Endothelial cell of umbilical vein (primary cell): Measurements from ENCODE around the gene COPE. TPM values are rescaled to one million over a fixed set of nuclear protein-coding genes. Genes with fewer than 3 reads are reported as not detected.
"Not testable (repeated sequence)": the region's sequence is repeated elsewhere in the genome, so short reads cannot be mapped to it uniquely, and the experiment has no call there.

Source experiments
- BruUV-seq: library from RNA; stranded (reverse); fragments of 400-500 nt; replicated peaks from 2 replicates; lab custom pipeline; 2021; lab: Mats Ljungman, UMichigan
- CTCF ChIA-PET: fragments of 300-600, 350-600 bp; sonication (Branson Sonifier 250); formaldehyde crosslinking; loops from one replicate; lab custom pipeline; 2021; ENCODE audit warnings: antibody characterized with exemption, inconsistent platforms; lab: Charles Lee
- POLR2A ChIA-PET: fragments of 300-600, 350-600 bp; sonication (Branson Sonifier 250); formaldehyde crosslinking; loops from one replicate; lab custom pipeline; 2021; ENCODE audit warnings: antibody characterized with exemption, inconsistent platforms; lab: Charles Lee
- DNase-seq: peaks from one replicate; pipeline ENCODE4 v3.0.0-alpha.2; 2011; ENCODE audit warnings: low read depth, low spot score
- FAIRE-seq: peaks from 2 replicates; lab custom pipeline; 2011; peaks lifted over from hg19 to GRCh38; lab: Jason Lieb, UNC
- H2AFZ ChIP-seq: 2 replicates; pipeline ENCODE4 v1.6.0; 2012; ENCODE audit warnings: low read depth, low read length, control low read depth, inconsistent platforms
- H3K27ac ChIP-seq: 2 replicates; pipeline ENCODE4 v1.5.1; 2011; ENCODE audit warnings: low read depth, mild to moderate bottlenecking, control low read depth, low read length, moderate library complexity; ENCODE audit not compliant: insufficient read depth
- H3K27me3 ChIP-seq, 2 experiments: 2 replicates each; pipeline versions ENCODE4 v1.6.0 to v1.6.1; 2011; ENCODE audit warnings: low read length in 2 of 2, mixed read lengths in 1 of 2; ENCODE audit not compliant: control insufficient read depth in 2 of 2, insufficient read depth in 2 of 2
- H3K36me3 ChIP-seq, 2 experiments: 2 replicates in 1 of 2; 3 replicates in 1 of 2; pipeline ENCODE4 v1.5.1; 2011; ENCODE audit warnings: low read length in 2 of 2, mild to moderate bottlenecking in 1 of 2, moderate library complexity in 1 of 2; ENCODE audit not compliant: control insufficient read depth in 2 of 2, insufficient read depth in 2 of 2; ENCODE audit errors: extremely low read depth in 1 of 2
- H3K4me1 ChIP-seq: 3 replicates; pipeline ENCODE4 v1.5.1; 2011; ENCODE audit warnings: mild to moderate bottlenecking, low read length; ENCODE audit not compliant: control insufficient read depth, insufficient read depth; ENCODE audit errors: extremely low read depth
- H3K4me2 ChIP-seq: 2 replicates; pipeline ENCODE4 v1.6.1; 2011; ENCODE audit warnings: low read length, control low read depth, mixed read lengths; ENCODE audit not compliant: insufficient read depth
- H3K4me3 ChIP-seq, 3 experiments: fragments of 200-600 bp in 1 of 3; sonication (generic), shearing (Covaris generic) in 1 of 3; replicated peaks in 1 of 3; 2 replicates each; pipeline ENCODE4 v1.5.1; 2011 to 2016; ENCODE audit warnings: control low read depth in 3 of 3, low read length in 3 of 3, mild to moderate bottlenecking in 2 of 3, inconsistent platforms in 1 of 3, low read depth in 1 of 3, moderate library complexity in 1 of 3; ENCODE audit not compliant: insufficient read depth in 1 of 3
- H3K79me2 ChIP-seq: 2 replicates; pipeline ENCODE4 v1.6.0; 2012; ENCODE audit warnings: low read length, inconsistent platforms; ENCODE audit not compliant: control insufficient read depth, insufficient read depth
- H3K9ac ChIP-seq: replicated peaks from 2 replicates; pipeline ENCODE3; 2011; ENCODE audit warnings: low read length, control low read depth; ENCODE audit not compliant: insufficient read depth; ENCODE audit errors: extremely low read depth
- H3K9me1 ChIP-seq: replicated peaks from 3 replicates; pipeline ENCODE4 v1.6.0; 2011; ENCODE audit warnings: mild to moderate bottlenecking, low read length; ENCODE audit not compliant: control insufficient read depth, insufficient read depth; ENCODE audit errors: extremely low read depth
- H3K9me3 ChIP-seq: replicated peaks from 2 replicates; pipeline ENCODE4 v1.5.1; 2012; ENCODE audit warnings: low read length, inconsistent platforms; ENCODE audit not compliant: control insufficient read depth, insufficient read depth
- H4K20me1 ChIP-seq: replicated peaks from 2 replicates; pipeline ENCODE3; 2011; ENCODE audit warnings: mild to moderate bottlenecking, low read length; ENCODE audit not compliant: control insufficient read depth, insufficient read depth; ENCODE audit errors: extremely low read depth
- CTCF ChIP-seq, 2 donors: IDR thresholded peaks; 1 replicate in 1 of 2; 2 replicates in 1 of 2; pipeline ENCODE4 v1.5.1; 2011; ENCODE audit warnings: low read length in 2 of 2, mild to moderate bottlenecking in 2 of 2, moderate library complexity in 2 of 2, control low read depth in 1 of 2, inconsistent platforms in 1 of 2, low read depth in 1 of 2; ENCODE audit not compliant: insufficient read depth in 1 of 2; ENCODE audit errors: extremely low read depth in 1 of 2
- EZH2 ChIP-seq: IDR thresholded peaks from 2 replicates; pipeline ENCODE4 v1.6.1; 2012; ENCODE audit warnings: borderline replicate concordance, low read depth, mild to moderate bottlenecking, moderate library complexity, low read length, inconsistent platforms; ENCODE audit not compliant: severe bottlenecking
- FOS ChIP-seq: IDR thresholded peaks from 2 replicates; pipeline ENCODE4 v1.6.1; 2011; ENCODE audit warnings: mild to moderate bottlenecking, low read length, moderate library complexity, borderline replicate concordance; ENCODE audit not compliant: insufficient read depth
- GATA2 ChIP-seq: IDR thresholded peaks from 2 replicates; pipeline ENCODE4 v1.7.0; 2011; ENCODE audit warnings: low read depth, mild to moderate bottlenecking, moderate library complexity, mixed read lengths, low read length; ENCODE audit not compliant: insufficient read length, insufficient read depth
- JUN ChIP-seq: IDR thresholded peaks from 2 replicates; pipeline ENCODE4 v1.6.1; 2011; ENCODE audit warnings: borderline replicate concordance, low read depth; ENCODE audit not compliant: insufficient read length, insufficient read depth
- MAX ChIP-seq: IDR thresholded peaks from 2 replicates; pipeline ENCODE4 v1.6.1; 2011; ENCODE audit not compliant: insufficient read depth, insufficient read length
- MYC ChIP-seq: IDR thresholded peaks from one replicate; pipeline ENCODE4 v1.6.1; 2011; ENCODE audit warnings: mild to moderate bottlenecking, low read depth, low read length
- POLR2A ChIP-seq: IDR thresholded peaks from 2 replicates; pipeline ENCODE4 v1.6.1; 2012; ENCODE audit warnings: low read depth, mild to moderate bottlenecking, control low read depth, low read length
- POLR2AphosphoS5 ChIP-seq: IDR thresholded peaks from 2 replicates; pipeline ENCODE4 v1.6.1; 2012; ENCODE audit warnings: low read depth, mild to moderate bottlenecking, control low read depth, low read length, moderate library complexity; ENCODE audit not compliant: insufficient read depth
- dilution Hi-C: fragments of 300-500 bp; cut with MboI; formaldehyde crosslinking; loops from one replicate; pipeline ENCODE4 v1.15.0; 2019; ENCODE audit warnings: low sequenced_read_pairs; ENCODE audit not compliant: extremely low pct_ligation_motif_present
- intact Hi-C: fragments of 100-400 bp; cut with micrococcal nuclease; formaldehyde crosslinking; loops from one replicate; pipeline ENCODE4 v1.10.0; 2022
- polyA plus RNA-seq, 4 experiments: library from polyadenylated mRNA; depleted of rRNA in 3 of 4; stranded (reverse) in 3 of 4; unstranded in 1 of 4; fragments of >200 nt; gene quantifications; 2 replicates each; pipeline versions ENCODE4 v1.2.1 to v1.2.3, GENCODE V29; 2011 to 2012; ENCODE audit warnings: missing spikeins in 1 of 4
- total RNA-seq: library from RNA; stranded (reverse); gene quantifications from 2 replicates; pipeline ENCODE4 v1.2.3, GENCODE V29; 2021

COPE gene
- total and polyA plus RNA-seq, 2 donors (not counting 3 experiments of a cell fraction or from before 2014, with no cell fraction given), result 252 to 407 TPM

DNA sequence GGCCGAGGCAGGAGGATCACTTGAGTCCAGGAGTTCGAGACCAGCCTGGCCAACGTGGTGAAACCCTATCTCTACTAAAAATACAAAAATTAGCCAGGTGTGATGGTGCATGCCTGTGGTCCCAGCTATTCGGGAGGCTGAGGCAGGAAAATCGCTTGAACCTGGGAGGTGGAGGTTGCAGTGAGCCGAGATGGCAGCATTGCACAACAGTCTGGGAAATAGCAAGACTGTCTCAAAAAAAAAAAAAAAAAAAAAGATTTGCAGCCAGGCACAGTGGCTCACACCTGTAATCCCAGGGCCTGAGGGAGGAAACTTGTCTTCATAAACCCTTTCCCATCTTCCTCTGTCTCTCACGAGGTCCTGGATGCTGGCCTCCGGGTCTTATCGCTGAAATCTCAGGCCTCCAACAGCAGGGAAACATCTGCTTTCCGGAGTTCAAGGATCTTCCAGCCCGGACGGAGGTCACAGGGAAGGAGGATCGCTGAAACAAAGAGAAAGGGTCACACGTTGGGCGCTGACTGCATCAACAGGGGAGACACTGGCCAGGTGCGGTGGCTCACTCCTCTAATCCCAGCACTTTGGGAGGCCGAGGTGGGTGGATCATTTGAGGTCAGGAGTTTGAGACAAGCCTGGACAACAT, 33.3 kb upstream of the COPE start:
- H3K9me1 ChIP-seq, H4K20me1 ChIP-seq, H3K9me3 ChIP-seq, H3K27me3 ChIP-seq, dilution Hi-C loops, BruUV-seq, H3K4me2 ChIP-seq, H3K79me2 ChIP-seq, H3K4me1 ChIP-seq, H3K27ac ChIP-seq, H2AFZ ChIP-seq, H3K4me3 ChIP-seq, H3K9ac ChIP-seq, FAIRE-seq, H3K36me3 ChIP-seq: not testable (repeated sequence)
- DNase-seq, result peak; percentile 62
- CTCF ChIA-PET, result interaction anchor here (2.6 kb wide), 1 partner anchor 35 kb away, joined by 10 read pairs; no protein-coding TSS in a partner anchor
- TF ChIP-seq GATA2, result peak; percentile 77
- peak; percentile 31 for TF ChIP-seq POLR2AphosphoS5
- POLR2A ChIA-PET, result interaction anchor here (0.6 to 0.7 kb wide), 2 partner anchors 12 to 13 kb away, joined by 3 read pairs; no protein-coding TSS in a partner anchor
- intact Hi-C loops, result loop anchor here (2.0 kb wide), 1 partner anchor 16 kb away; no protein-coding TSS in a partner anchor

GRCh38 chr19:18951721-18952281, 32.6 kb upstream of the COPE start:
- Histone ChIP-seq H4K20me1 (no peaks in the 10 kb centered on the region), H3K9ac (no peak overlapping the region), H3K9me3 (no peaks in the 10 kb centered on the region), H3K4me3 (no peak overlapping the region), H3K9me1 (no peaks in the 10 kb centered on the region), H3K4me2 (no peak overlapping the region), H2AFZ (no peak overlapping the region), H3K36me3 (no peaks in the 10 kb centered on the region), H3K27ac (no peak overlapping the region), H3K4me1 (no peaks in the 10 kb centered on the region), H3K79me2 (no peaks in the 10 kb centered on the region), H3K27me3 (no peaks in the 10 kb centered on the region)
- ChIA-PET CTCF (interaction anchor here (2.6 kb wide), 1 partner anchor 35 kb away, joined by 10 read pairs; no protein-coding TSS in a partner anchor), POLR2A (interaction anchor here (0.7 kb wide), 1 partner anchor 13 kb away, joined by 3 read pairs; no protein-coding TSS in a partner anchor)
- TF ChIP-seq CTCF (IDR thresholded peaks at IDR 0.05; ENCODE audit: extremely low read depth in 1 of 2, insufficient read depth in 1 of 2, low read depth in 1 of 2, low read length in 2 of 2) (no peak), JUN (no peak), MYC (no peak), FOS (no peak), POLR2AphosphoS5 (no peak), POLR2A (no peak), GATA2 (no peak), MAX (no peak), EZH2 (no peak)
- dilution Hi-C loops, result no loop called here
- DNase-seq (peak; percentile 17), FAIRE-seq (no peak)
- intact Hi-C loops, result loop anchor here (2.0 kb wide), 1 partner anchor 17 kb away; no protein-coding TSS in a partner anchor
- no TSS peak for BruUV-seq
